Fibroblast of the conjunctiva (primary cell): Measurements from ENCODE around the gene DMXL2.
"Not testable (repeated sequence)": the region's sequence is repeated elsewhere in the genome, so short reads cannot be mapped to it uniquely, and the experiment has no call there.

Source experiments
- DNase-seq: peaks from one replicate; pipeline ENCODE4 v3.0.0-alpha.2; 2010; ENCODE audit warnings: low read depth

The DMXL2 gene

GRCh38 chr15:51624022-51624421 lies 1.5 kb upstream of the DMXL2 start:
- DNase-seq, result no peak

GRCh38 chr15:51623386-51623938 lies 891 bp upstream of the DMXL2 start:
- DNase-seq, result no peak

GRCh38 chr15:51621936-51622603 lies 501 bp downstream of the DMXL2 start:
- peak; percentile 10 for DNase-seq

GRCh38 chr15:51621155-51621765 lies 1.3 kb downstream of the DMXL2 start:
- DNase-seq, result no peak

- DNase-seq, result no peak
Measured at GRCh38 chr15:51620641-51621040, 1.9 kb downstream of the DMXL2 start.

GRCh38 chr15:51620122-51620521 lies 2.4 kb downstream of the DMXL2 start:
- DNase-seq, result no peak

GRCh38 chr15:51619331-51620035 lies 3.1 kb downstream of the DMXL2 start:
- DNase-seq, result no peak

GRCh38 chr15:51617886-51618285 lies 4.7 kb downstream of the DMXL2 start:
- DNase-seq, result no peak

GRCh38 chr15:51613951-51614350 lies 8.6 kb downstream of the DMXL2 start:
- no peak for DNase-seq

- DNase-seq, result not testable (repeated sequence)
Measured at GRCh38 chr15:51612669-51613068, 9.9 kb downstream of the DMXL2 start.

GRCh38 chr15:51603462-51603948 lies 19.1 kb downstream of the DMXL2 start:
- DNase-seq, result not testable (repeated sequence)

GRCh38 chr15:51603002-51603401 lies 19.6 kb downstream of the DMXL2 start:
- DNase-seq, result no peak

GRCh38 chr15:51602484-51602883 lies 20.1 kb downstream of the DMXL2 start:
- no peak for DNase-seq

GRCh38 chr15:51601801-51602200 lies 20.8 kb downstream of the DMXL2 start:
- no peak for DNase-seq

GRCh38 chr15:51600114-51600513 lies 22.5 kb downstream of the DMXL2 start:
- DNase-seq, result no peak

GRCh38 chr15:51589881-51590568 lies 32.5 kb downstream of the DMXL2 start:
- DNase-seq, result no peak

GRCh38 chr15:51588966-51589365 lies 33.6 kb downstream of the DMXL2 start:
- no peak for DNase-seq

GRCh38 chr15:51585986-51586385 lies 36.6 kb downstream of the DMXL2 start:
- no peak for DNase-seq

GRCh38 chr15:51580982-51581381 lies 41.6 kb downstream of the DMXL2 start:
- no peak for DNase-seq

GRCh38 chr15:51580385-51580784 lies 42.2 kb downstream of the DMXL2 start:
- DNase-seq, result no peak

GRCh38 chr15:51579012-51579411 lies 43.6 kb downstream of the DMXL2 start:
- no peak for DNase-seq

GRCh38 chr15:51577636-51578304 lies 44.8 kb downstream of the DMXL2 start:
- no peak for DNase-seq
